ENCODE data around the gene LARP4B. TPM values are rescaled to one million over a fixed set of nuclear protein-coding genes. Genes with fewer than 3 reads are reported as not detected.

LARP4B gene
- total RNA-seq, 1 donor from 2014 or later, result 90.2 TPM

GRCh38 chr10:811379-812175, 119.9 kb downstream of the LARP4B start:
- TF ChIP-seq CTCF (IDR thresholded peaks at IDR 0.05; ENCODE audit: unreplicated experiment), result no peak
- DNase-seq (ENCODE audit: low spot score in 2 of 2, unreplicated experiment in 2 of 2), result no peak
- peaks cover 48% of the 10 kb centered on the region for H3K36me3 Mint-ChIP-seq
- H3K9me3 Mint-ChIP-seq, result no peaks in the 10 kb centered on the region
- H3K4me3 Mint-ChIP-seq, result no peak overlapping the region
- no peaks in the 10 kb centered on the region for H3K4me1 Mint-ChIP-seq
- no peak overlapping the region for H3K27ac Mint-ChIP-seq
- no peaks in the 10 kb centered on the region for H3K27me3 Mint-ChIP-seq (ENCODE audit: low read depth)

GRCh38 chr10:810351-810846, 121.1 kb downstream of the LARP4B start:
- Mint-ChIP-seq H3K4me1 (no peaks in the 10 kb centered on the region), H3K27ac (no peak overlapping the region), H3K27me3 (ENCODE audit: low read depth) (no peaks in the 10 kb centered on the region), H3K9me3 (no peaks in the 10 kb centered on the region), H3K36me3 (peaks cover 45% of the 10 kb centered on the region), H3K4me3 (no peak overlapping the region)
- no peak for TF ChIP-seq CTCF (IDR thresholded peaks at IDR 0.05; ENCODE audit: unreplicated experiment)
- no peak for DNase-seq (ENCODE audit: low spot score in 2 of 2, unreplicated experiment in 2 of 2)

- H3K4me1 Mint-ChIP-seq, result no peaks in the 10 kb centered on the region
- H3K27me3 Mint-ChIP-seq (ENCODE audit: low read depth), result no peaks in the 10 kb centered on the region
- no peak for DNase-seq (ENCODE audit: low spot score in 2 of 2, unreplicated experiment in 2 of 2)
- H3K36me3 Mint-ChIP-seq, result peaks cover 39% of the 10 kb centered on the region
- no peak overlapping the region for H3K4me3 Mint-ChIP-seq
- no peaks in the 10 kb centered on the region for H3K9me3 Mint-ChIP-seq
- TF ChIP-seq CTCF (IDR thresholded peaks at IDR 0.05; ENCODE audit: unreplicated experiment), result no peak
- no peak overlapping the region for H3K27ac Mint-ChIP-seq
These were observed 121.7 kb downstream of the LARP4B start for GRCh38 chr10:809671-810350.

GRCh38 chr10:807958-808353, 123.5 kb downstream of the LARP4B start:
- Mint-ChIP-seq H3K4me1 (no peaks in the 10 kb centered on the region), H3K9me3 (no peaks in the 10 kb centered on the region), H3K27me3 (ENCODE audit: low read depth) (no peaks in the 10 kb centered on the region), H3K36me3 (peaks cover 27% of the 10 kb centered on the region), H3K27ac (peak overlapping the region; percentile 18), H3K4me3 (no peak overlapping the region)
- no peak for TF ChIP-seq CTCF (IDR thresholded peaks at IDR 0.05; ENCODE audit: unreplicated experiment)
- DNase-seq (ENCODE audit: low spot score in 2 of 2, unreplicated experiment in 2 of 2), result no peak

GRCh38 chr10:807163-807957, 124.1 kb downstream of the LARP4B start:
- Mint-ChIP-seq H3K9me3 (no peaks in the 10 kb centered on the region), H3K27ac (no peak overlapping the region), H3K27me3 (ENCODE audit: low read depth) (no peaks in the 10 kb centered on the region), H3K4me3 (no peak overlapping the region), H3K36me3 (peaks cover 27% of the 10 kb centered on the region), H3K4me1 (no peaks in the 10 kb centered on the region)
- no peak for TF ChIP-seq CTCF (IDR thresholded peaks at IDR 0.05; ENCODE audit: unreplicated experiment)
- DNase-seq (ENCODE audit: low spot score in 2 of 2, unreplicated experiment in 2 of 2), result no peak

Data from mesothelial cell of epicardium (in vitro differentiated cells).